Subcutaneous adipose tissue (tissue), 4 donors: ENCODE data around the gene ELFN2. TPM values are rescaled to one million over a fixed set of nuclear protein-coding genes. Genes with fewer than 3 reads are reported as not detected.

Source experiments
- total RNA-seq, 4 donors: library from RNA; depleted of rRNA; stranded (reverse); fragments of >200 nt; gene quantifications; one replicate each; pipeline ENCODE4 v1.1.0, GENCODE V29; 2016
- TF ChIP-seq, protein P1 (sequence below): fragments of 450-650 bp; IDR thresholded peaks from one replicate; pipeline ENCODE4 v1.5.1; 2016; ENCODE audit warnings: low read depth, mild to moderate bottlenecking, control low read depth, antibody characterized with exemption, moderate library complexity

Gene ELFN2
- total RNA-seq, 4 donors from 2014 or later: not detected

DNA sequence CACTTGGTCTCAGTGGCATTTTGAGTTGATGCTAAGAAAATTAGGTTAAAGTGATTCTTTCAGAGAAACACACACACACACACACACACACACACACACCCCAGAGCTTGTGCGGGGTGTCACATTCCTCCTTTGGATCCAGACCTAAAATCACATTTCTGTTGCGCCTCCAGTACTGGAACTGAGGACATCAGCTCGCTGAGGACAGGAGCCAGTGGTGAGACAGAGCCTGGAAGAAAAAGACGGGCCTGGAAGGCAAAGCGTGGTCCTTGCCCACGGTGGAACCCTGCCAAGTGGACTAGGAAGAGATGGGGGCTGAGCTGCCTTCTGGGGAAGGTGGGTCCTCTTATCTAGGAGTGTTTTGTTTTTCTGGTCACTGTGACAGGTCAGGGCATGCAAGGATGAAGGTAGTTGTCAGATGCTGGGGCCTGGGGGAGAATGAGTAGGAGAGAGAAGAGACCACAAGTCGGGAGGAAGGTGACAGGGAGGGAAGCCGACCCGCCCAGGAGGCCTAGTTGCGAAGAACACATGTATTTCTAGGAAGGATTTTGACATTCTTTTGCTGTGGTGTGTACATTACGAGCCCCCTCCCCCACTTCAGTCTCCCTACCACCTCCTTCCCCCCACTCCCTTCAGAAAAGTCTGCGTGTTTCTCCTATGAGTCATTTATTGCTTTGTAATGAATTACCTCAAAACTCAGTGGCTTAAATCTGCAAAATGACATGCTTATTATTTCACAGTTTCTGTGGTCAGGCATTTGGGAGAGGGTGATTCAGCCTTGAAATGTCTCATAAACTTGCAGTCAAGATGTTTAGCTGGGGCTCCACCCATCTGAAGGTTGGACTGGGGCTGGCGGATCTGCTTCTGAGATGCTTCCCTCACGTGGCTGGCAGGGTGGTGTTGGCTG lies 4.8 kb upstream of the ELFN2 start:
- TF ChIP-seq, protein P1, sequence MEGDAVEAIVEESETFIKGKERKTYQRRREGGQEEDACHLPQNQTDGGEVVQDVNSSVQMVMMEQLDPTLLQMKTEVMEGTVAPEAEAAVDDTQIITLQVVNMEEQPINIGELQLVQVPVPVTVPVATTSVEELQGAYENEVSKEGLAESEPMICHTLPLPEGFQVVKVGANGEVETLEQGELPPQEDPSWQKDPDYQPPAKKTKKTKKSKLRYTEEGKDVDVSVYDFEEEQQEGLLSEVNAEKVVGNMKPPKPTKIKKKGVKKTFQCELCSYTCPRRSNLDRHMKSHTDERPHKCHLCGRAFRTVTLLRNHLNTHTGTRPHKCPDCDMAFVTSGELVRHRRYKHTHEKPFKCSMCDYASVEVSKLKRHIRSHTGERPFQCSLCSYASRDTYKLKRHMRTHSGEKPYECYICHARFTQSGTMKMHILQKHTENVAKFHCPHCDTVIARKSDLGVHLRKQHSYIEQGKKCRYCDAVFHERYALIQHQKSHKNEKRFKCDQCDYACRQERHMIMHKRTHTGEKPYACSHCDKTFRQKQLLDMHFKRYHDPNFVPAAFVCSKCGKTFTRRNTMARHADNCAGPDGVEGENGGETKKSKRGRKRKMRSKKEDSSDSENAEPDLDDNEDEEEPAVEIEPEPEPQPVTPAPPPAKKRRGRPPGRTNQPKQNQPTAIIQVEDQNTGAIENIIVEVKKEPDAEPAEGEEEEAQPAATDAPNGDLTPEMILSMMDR: no peak

DNA sequence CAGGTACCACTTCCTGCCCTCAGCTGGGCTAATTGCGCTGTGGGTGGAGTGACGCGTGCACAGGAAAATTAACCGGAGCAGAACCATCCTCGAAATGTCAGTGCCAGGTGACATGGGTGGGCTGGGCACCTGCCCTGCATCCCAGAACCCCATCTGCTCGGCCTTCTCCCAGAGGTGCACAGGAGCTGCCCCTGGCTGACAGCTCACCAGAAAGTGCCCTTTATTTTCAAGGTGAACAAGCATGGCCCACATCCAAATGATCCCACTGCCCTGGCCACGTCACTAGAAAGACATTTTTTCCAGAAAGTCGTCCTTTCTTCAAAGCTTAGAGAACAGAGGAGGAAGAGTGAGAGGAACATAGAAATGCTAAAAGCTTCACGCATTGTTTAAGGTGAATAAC lies 4.1 kb upstream of the ELFN2 start:
- TF ChIP-seq, protein P1: no peak

DNA sequence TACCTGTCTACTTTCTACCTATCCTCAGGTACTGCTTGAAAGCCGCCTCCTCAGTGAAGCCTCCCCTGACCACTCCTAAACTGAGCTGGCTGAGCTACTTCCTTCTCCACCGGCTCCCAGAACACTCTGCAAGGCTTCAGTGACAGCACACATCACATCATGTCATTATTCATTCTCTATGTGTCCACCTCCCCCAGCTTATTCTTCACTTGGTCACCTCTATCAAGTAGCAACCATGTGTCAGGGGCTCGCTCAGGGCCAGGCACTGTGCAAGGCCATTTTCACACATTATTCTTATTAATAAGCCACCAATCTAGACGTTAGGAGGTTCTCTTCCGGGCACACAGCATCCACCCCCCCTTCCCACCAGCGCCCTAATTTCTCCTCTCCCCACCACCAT lies 3.7 kb upstream of the ELFN2 start:
- TF ChIP-seq, protein P1: no peak

DNA sequence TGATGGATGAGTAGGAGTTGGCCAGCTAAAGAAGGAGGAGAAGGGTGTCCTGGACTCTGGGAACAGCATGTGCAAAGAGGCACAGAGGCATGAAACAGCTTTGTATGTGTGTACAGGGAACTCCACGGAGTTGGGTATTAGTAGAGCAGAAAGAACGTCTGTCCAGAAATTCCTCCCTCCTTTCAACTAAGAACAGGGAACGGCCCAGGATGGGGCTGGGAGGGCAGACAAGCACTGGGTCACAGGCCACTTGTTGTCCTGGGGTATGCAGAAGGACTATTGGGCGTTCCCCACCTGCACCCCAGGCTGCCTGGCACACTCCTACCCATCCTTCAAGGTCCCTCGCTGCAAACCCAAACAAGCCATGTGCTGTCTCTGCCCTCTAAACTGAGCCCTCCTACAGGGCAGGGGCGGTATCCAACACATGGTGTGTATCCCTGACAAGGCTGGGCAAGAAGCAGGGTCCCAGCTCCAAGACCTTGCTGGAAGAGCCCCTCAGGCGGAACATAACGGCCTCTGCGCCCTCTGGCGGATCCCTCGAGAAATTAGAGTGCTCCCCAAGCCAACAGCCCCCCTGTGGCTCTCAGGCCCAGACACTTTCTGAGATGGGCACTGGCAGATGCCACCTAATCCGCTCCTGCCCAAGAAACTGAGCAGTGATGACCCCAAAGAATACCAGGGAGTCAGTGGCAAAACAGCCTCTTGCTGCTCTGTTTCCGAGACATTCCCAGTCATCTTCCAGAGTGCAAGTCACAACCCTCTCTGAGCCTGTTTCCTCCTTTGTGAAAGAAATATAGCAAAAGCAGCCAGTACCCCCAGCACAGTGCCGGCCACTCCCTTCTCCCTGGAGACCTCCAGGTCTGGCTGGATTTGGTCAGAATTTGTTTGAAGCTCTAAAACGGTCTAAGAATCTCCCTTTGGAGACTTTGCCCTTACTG lies 1.6 kb upstream of the ELFN2 start:
- TF ChIP-seq, protein P1: no peak

DNA sequence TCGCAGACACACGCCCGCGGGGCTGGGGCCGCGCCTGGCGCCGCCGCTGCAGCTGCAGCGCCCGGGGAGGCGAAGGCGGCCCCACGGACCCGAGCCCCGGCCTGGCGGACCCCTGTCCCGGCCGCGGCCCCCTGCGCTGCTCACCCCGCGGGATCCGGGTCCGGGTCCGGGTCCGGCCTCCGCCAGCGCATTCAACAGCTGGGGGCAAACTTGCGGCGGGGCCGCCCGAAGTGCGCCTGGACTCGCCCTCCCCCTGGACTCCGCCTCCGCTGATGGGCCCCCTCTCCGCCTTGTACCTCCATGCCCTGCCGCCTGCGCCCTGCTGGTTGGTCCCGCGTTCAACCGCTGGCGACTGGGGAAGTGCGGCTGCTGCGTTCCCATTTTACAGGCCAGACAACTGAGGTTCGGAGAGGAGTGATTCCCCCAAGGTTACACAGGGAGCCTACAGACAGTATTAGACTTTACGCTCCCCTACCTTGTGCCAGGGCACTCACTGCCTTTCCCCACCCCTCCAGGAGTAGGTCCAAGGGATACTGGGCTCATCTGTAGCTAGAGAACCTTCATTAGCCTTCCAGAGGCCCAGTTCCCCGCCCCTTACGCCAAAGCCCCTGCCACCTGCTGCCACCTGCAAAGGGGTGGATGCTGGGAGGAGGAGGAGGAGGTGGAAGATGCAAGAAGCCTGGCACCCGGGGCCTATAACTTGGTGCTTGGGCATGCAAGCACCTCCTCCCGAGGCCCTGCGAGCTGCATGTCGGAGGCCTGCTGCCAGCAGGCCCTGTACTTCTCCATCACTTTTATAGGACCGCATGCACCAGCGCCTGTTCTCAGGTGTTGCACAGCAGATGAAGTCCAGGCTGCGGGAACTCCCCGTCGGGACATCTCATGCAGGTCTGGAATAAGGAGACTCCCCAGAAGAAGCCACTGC lies 694 bp upstream of the ELFN2 start:
- TF ChIP-seq, protein P1: no peak

DNA sequence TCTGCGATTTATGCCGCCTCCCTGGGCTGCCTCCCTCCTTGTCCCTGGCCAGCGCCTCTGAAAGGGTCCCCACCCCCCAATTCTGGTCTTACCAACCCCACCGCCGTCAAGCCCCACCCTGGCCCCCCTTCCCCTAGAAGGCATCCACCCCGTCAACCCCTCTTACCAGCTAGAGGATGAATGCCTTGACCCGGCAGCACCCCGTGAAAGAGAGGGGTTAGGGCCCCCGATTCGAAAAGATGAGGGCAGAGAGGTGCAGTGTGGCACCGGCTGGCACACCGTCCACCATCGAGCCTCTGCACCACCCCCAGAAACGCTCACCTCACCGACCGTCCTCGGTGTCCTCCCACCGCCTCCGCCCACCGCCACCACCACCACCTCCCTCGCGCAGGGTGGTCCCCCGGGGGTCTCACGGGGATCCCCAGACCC lies 559 bp downstream of the ELFN2 start:
- TF ChIP-seq, protein P1: no peak
